HG03103 (cell line): ENCODE measurements around the gene CCL14.
"Not testable (repeated sequence)": the region's sequence is repeated elsewhere in the genome, so short reads cannot be mapped to it uniquely, and the experiment has no call there.

Source experiments
- ATAC-seq: cut with Tn5 transposase; IDR thresholded peaks from one replicate; pipeline ENCODE4 v1.9.1; 2021; ENCODE audit warnings: low read depth; ENCODE audit not compliant: unreplicated experiment

Gene CCL14

DNA sequence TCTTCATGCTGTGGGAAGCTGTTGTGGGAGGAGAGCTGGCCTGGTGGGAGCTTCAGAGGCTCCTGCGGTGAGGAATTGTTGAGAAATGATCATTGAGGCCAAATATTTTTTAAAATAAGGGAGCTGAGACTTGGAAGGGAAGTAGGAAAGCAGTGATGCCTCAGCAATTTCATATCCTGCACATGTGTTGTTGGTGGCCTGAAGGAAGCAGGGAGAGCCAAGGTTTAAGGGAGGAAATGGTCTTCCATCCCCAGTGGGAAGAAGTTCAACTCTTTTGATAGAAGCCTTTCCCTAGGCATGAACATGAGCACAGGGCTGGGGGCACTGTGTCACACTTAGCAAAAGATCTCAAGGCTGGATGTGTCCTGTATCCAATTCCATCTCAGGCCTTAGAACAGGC is at the start of gene CCL14:
TSS of gene CCL14 (minus strand) at position 87 of the 400 bp plus-strand sequence. CDS start at position 7, 80 bp downstream.
- ATAC-seq = no peak

DNA sequence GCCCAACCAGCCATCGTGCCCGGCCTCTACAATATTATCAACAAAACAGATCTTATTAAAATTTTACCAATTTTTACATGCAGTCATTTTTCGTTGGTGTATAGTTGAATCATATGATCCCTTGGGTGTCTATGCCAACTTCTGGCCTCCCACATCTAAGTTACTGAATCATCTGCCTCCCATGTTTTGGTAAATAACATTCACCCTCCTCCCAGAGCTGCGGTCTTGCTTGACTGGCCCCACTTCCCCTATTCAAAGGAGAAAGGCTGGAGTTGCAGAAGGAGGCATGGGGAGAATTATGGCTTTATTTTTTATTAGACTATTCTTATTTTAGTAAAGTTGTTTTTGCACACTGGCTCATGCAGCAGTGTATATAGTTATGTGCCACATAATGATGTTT is 49.7 kb upstream of the CCL14 start:
- ATAC-seq = no peak

DNA sequence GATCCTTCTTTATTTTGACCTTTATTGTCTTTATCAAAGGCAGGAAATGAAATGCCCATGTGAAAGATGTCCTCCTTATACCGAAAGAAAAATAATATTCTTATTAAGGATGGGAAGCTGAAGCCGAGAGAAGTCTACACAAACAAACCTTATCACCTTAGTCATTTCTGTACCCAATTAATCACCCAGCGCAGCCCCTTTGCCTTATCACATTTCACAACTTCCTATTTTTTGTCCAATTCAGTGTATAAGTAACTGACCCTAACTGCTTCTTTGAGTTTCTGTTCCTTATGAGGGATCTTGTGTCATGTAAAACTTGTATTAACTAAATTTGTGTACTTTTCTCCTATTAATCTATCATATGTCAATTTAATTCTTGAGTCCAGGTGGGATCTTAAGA is 47.6 kb upstream of the CCL14 start:
- ATAC-seq = no peak

DNA sequence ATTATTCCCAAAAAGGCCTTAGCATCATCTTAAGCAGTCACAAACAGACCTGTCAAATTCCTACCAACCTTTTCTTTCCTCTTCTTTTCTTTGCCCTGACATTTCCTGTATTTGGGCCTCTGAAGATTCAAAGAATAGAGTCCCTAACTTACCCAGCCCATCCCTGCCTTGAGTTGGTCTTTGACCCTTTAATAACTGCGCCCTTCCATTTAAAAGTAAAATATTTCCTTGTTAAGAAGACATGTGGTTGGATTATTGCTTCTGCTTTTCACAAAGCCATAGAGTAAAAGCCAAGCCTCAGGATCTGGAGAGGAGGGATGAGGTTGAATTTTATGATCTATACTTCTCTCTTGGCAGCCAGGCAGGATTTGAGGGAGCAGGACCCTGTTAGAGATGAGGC is 44.4 kb upstream of the CCL14 start:
- no peak for ATAC-seq

DNA sequence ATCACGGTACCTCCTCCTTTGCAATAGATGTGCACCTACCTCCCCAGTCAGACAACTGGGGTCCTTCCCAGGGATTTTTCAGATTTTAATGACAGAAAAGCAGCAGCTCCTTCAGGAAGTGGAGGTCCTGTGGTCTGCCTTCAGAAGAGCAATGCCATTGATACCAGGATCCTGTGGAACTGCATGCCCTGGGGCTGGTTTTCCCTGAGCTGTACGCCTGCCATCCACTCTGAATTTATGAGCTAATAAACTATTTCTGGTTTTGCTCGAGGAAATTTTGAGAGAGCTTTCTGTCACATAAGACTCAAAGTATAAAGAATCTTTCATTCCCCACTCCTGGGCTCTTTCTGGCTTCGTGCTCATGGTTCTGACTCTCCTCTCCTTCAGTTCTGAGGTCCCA is 41.2 kb upstream of the CCL14 start:
- no peak for ATAC-seq

DNA sequence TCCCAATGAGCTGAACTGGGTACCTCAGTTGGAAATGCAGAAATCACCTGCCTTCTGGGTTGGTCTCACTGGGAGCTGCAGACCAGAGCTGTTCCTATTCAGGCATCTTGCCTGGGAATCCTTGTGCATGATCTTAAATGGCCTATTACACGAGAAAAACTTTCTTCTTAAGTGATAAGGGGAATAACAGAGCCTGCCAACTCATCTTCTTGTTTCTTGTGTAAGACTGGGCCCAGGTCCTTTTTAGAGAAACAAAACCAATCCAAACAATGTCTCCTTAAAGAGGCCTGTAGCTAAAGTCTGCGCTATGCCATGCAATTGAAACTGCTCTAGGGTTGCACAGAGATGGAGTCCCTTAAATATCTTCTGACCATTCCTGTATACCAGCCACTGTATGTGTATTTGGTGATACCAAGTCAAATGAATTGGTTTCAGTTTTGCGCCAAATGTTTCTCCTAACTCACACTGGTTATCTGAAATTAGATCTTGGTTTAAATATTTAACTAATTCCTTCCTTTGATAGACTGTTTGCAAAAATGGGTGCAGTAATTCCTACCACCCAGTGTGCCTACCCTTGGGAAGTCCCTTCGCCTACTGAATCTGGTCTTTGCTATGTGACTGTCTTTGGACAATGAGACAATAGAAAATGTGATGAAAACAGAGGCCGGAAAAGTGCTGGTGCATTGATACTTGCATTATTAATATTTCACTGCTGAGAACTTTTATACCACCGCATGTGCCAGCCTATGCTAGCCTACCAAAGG is 37.8 kb upstream of the CCL14 start:
- no peak for ATAC-seq

DNA sequence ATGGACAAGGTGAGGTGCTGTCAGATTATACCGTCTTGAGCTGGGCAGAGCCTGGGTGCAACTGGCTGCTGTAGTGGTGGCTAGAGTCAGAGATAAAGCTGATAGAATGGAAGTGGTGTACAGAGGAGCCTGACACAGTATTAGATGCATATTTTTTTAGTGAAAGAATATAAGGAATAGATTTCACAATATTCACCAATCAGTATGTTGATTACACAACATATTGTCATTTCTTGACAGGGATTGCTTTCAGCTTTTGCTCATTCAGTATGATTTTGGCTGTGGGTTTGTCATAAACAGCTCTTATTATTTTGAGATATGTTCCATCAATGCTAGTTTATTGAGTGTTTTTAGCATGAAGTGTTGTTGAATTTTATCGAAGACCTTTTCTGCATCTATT is 32.9 kb upstream of the CCL14 start:
- no peak for ATAC-seq

DNA sequence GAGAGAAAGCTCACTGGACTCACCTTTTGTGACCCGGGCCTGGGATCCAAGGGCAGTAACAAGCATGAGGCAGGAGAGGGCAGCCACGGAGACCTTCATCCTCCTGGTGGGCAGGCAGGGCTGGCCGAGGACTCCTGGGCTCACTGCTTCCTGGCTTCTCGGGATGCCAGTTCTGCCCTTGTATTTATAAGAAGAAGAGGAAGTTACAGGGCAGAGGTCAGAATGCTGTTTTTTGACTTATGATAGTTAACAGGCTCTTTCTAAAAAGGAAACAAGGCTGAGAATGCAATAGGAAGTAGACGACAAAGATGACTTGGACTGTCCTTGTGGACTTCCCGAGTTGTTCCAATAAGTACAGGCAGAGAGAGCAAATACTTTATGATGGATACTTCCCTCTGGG is 31.3 kb upstream of the CCL14 start, which contains the start of gene CCL23:
TSS of gene CCL23 (minus strand) at position 174 of the 400 bp plus-strand sequence. CDS start at position 99, 75 bp downstream.
- no peak for ATAC-seq

DNA sequence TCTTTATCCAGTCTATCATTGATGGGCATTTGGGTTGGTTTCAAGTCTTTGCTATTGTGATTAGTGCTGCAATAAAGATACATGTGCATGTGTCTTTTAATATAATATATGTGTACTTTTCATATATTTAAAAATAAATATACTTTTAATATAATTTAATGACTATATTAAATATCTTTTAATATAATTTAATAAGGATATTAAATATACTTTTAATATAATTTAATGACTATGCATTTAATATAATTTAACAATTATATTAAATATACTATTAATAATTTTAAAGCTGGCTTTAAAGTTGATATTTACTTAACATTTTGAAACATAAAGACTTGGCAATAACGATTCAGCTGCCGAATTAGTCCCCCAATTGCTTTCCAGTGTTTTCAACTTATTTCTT is 30.0 kb upstream of the CCL14 start:
- ATAC-seq = no peak

DNA sequence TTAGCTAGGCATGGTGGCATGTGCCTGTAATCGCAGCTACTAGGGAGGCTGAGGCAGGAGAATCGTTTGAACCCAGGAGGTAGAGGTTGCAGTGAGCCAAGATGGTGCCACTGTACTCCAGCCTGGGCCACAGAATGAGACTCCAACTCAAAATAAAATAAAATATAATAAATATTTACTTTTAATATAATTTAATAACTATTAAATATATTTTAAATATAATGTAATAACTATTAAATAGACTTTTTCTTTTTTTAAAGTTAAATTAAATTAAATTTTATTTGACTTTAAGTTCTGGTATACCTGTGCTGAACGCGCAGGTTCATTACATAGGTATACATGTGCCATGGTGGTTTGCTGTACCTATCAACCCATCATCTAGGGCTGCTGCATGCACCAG is 29.4 kb upstream of the CCL14 start:
- ATAC-seq = not testable (repeated sequence)

DNA sequence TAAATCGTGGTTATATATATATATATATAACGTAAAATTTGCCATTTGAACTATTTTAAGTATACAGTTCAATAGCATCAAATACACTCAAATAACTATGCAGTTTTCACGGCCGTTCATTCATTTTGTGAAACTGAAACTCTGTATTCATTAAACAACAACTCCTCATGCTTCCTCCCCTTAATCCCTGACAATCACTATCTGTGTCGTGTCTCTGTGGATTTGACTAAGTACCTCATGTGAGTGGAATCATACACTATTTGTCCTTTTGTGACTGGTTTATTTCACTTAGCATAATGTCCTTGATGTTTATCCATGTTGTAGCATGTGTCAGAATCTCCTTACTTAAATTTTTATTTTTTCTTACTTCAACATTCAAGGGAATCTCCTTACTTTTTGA is 28.4 kb upstream of the CCL14 start:
- ATAC-seq = no peak

DNA sequence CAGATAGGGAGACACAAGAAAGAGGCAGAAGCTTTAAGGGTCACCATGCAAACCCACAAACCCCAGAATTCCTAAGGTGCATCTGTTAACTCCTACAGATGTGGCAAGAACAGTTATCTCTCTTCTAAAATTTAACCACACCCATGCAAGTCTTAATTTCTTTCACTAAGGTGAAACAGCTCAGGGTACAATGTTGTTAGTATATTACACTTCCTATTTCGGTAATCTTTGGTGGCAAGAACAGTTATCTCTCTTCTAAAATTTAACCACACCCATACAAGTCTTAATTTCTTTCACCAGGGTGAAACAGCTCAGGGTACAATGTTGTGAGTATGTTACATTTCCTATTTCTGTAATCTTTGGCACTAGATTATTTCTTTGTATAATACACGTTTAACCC is 24.7 kb upstream of the CCL14 start:
- no peak for ATAC-seq

DNA sequence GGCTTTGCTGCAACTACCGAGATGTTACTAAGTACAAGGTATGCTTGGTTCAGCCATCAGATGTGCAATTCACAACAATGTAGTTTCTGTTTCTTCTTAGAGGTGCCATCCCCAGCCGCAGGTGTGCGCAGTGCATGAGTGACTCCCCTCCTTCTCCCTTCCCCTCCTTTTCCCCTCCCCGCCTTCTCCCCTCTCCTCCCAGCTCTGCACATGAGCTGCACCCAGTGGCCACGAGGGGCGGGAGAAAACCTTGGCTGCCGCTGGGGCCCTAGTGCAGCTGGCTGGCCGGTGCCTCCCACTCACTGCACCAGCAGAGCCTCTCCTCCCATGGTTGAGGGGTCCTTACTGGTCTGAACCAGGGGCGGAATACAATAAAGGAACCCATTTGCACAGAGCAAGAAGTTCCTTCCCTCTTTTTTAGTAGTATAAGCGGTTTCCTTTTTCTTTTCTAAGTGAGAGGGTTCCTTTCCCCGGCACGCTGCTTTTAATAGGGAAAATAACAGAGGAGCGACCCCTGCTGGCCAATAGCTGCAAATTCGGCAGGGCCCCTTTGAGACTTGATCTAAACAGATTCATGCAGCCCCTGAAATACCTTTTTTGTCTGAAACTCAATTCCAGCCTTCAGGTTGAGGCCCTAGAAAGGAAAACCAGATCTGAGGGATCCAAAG is 22.6 kb upstream of the CCL14 start:
- ATAC-seq = no peak

DNA sequence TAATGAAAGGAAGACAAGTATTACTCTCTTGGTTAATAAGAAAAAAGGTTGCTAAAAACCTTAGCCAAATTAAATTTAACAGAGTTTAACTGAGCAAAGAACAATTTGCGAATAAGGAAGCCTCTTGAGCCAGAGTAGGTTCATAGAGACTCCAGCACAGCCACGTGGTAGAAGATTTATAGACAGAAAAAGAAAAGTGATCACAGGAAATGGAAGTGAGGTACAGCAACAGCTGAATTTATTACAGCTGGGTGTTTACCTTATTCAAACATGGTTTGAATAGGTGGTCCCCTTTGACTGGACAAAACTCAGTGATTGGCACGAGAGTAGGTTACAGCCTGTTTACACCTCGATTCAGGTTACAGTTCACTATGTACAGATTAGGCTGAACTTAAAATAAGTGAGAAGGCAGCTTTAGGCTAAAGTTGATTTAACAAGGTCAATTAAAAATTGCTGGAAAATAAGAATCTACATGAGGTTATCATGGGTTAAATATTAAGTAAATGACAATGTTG is 18.1 kb upstream of the CCL14 start:
- no peak for ATAC-seq

DNA sequence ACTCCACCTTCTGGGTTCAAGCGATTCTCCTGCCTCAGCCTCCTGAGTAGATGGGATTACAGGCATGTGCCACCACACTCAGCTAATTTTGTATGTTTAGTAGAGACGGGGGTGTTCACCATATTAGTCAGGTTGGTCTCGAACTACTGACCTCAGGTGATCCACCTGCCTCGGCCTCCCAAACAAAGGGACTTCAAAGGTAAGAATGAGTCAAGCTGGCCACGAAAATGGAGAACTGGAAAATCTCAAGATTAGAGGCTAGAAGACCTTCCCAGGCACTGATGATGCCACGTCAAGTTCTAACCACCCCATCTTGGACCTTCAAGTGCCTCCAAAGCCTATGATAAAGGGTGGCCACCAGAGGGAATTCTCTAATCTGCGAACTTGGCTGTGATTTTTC is 16.1 kb upstream of the CCL14 start:
- ATAC-seq = no peak

DNA sequence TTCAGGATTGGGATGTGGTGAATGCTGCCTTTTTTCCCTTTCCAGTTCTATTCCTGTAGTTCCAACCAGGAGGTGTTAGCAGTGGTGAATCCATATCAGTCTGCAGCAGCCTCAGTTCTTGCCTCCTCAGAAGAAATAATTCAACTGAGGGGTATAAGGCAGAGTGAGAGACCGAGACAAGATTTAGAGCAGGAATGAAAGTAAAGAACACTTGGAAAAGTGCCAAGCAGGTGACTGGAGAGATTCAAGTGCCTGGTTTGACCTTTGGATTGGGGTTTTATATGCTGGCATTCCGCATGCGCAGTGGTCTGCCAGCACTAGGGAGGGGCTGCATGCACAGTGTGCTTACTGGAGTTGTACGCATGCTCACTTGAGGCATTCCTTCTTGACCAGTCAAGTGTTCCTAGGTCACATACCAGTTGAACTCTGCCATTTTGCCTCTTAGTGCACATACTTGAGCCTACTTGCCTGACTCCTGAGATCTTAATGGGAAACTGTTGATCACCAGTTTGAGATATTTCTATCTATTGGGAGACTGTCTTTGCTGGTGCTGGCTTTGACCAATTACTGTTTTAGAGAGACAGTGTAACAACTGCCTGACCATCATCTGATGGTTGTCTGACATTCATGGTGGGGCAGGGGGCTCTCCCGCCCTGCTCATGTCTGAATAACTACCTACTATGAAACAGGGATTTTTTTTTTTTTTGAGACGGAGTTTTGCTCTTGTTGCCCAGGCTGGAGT is 15.5 kb upstream of the CCL14 start:
- ATAC-seq = no peak

DNA sequence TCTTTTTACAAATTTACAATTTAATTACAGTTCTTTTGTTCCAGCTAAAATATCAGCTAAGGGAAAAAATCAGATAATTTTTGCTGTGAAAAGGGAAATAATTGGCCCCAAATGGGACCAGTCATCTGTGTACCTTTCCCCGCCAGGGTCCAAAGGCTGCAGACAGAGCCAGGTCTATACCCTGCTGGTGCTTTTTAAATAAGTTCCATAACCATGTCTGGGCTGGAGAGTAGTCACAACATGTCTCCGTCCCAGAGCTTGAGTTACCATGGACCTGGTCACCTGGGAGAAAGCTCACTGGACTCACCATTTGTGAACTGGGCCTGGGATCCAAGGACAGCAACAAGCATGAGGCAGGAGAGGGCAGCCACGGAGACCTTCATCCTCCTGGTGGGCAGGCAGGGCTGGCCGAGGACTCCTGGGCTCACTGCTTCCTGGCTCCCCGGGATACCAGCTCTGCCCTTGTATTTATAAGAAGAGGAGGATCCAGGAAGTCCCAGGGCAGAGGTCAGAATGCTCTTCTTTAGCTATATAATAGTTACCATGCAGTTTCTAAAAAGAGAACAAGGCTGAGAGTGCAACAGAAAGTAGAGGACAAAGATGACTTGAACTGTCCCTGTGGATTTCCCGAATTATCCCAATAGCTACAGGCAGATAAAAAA is 14.7 kb upstream of the CCL14 start, which contains the start of gene CCL15:
TSS of gene CCL15 (minus strand) at position 444 of the 662 bp plus-strand sequence. CDS start at position 383, 61 bp downstream.
- ATAC-seq = no peak

DNA sequence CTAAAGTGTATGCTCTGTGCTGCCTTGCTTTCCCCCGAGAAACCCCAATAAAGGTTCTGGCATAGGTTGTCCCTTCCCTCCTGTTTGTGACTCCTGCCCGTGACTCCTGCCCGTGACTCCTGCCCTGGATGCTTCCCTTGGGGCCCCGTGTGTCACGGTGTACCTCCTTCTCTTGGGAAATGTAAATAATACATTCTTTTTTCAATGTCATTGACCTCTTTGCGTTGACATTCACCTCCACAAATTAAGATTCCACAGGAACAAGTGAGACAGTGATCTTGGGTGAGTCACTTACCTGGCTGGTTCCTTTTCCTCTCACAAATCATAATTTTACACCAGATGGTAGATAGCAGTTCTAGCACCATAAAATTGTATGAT is 14.2 kb upstream of the CCL14 start:
- ATAC-seq = no peak

DNA sequence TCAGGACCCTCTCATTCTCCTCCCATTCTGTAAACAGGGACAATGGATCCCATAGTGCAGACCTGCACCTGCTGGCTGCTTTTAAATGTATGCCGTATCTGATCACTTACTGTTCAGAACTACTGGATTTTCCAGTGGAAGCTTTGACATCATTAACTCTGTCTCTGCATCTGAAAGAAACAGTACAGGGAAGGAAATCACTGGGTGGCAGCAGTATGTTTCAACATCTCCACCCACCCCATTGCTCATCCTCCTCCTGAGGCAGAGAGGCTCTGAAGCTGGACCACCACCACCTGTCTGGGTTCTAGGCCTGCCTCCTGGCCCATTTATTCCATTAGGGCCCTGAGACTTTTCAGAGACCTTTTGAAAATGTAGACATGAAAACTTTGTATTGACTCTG is 12.2 kb upstream of the CCL14 start:
- ATAC-seq = no peak

DNA sequence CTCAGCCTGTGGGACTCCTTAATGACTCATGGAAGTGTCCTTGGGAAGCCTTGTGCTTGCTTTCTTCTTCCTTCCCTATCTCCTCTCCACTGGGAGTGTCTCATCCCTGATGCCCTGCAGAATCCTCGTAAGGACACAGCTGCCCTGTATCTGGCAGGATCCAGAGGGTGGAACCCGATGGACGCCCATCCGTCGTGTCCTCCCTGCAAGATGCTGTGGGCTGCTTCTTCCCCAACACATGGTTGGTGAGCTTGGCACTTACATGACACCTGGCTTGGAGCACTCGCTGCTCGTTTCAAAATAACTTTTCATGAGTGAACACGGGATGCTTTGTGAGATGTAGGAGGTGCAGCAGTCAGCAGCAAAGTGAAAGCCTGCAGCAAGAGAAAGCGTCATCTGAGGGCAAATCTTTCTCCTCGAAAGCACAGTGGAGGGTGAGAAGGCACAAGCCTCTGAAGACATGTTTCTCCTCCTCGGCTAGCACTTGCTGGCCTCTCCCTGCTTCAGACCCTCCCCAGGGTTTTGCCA is 11.6 kb upstream of the CCL14 start:
- ATAC-seq = no peak
